Measurements from ENCODE around the gene STARD3NL. TPM values are rescaled to one million over a fixed set of nuclear protein-coding genes. Genes with fewer than 3 reads are reported as not detected.

STARD3NL gene
- total and polyA plus RNA-seq, 10 of the 15 experiments (the other 5 are each of a cell fraction or from before 2014, with no cell fraction given): 66.1 to 133 (median 85.7) TPM

DNA sequence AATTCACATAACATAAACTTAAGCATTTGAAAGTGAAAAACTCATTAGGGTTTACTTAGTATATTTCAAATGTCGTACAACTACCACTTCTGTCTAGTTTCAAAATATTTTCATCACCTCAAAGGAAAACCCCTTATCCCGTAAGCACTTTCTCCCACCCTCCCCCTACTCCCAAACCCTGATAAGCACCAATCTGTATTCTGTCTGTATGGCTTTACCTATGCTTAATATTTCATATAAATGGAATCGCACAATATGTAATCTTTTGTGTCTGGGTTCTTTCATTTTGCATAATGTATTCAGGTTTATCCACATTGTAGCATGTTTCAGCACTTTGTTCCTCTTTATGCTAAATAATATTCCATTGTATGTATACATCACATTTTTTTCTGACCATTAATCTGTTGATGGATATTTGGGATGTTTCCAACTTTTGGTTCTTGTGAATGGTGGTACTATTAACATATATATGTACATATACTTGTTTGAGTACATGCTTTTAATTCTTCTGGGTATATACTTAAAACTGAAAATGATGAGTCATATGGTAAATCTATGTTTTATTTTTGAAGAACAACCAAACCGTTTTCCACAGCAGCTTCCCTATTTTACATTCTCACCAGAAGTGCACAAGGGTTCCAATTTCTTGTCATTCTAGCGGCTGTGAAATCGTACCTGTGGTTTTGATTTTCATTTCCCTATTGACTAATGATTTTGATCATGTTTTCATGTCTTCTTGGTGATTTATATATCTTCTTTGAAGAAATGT lies 6.2 kb upstream of the STARD3NL start (continued):
- TF ChIP-seq STAT3 (IDR thresholded peaks at IDR 0.05; ENCODE audit: low read depth, low read length): 0 out of 2 replicates have a peak, but pooled peaks have one; percentile 59
- TF ChIP-seq NFIC (IDR thresholded peaks at IDR 0.05; ENCODE audit: low read depth, low read length): peak; percentile 97
- TF ChIP-seq SPI1 (IDR thresholded peaks at IDR 0.05; ENCODE audit: borderline replicate concordance, insufficient read depth, low read depth, low read length): peak; percentile 83
- TF ChIP-seq DPF2 (IDR thresholded peaks at IDR 0.05): peak; percentile 93
- TF ChIP-seq ETV6 (conservative IDR thresholded peaks at IDR 0.05 in 1 of 2, IDR thresholded peaks at IDR 0.05 in 1 of 2; ENCODE audit: borderline replicate concordance in 1 of 2, low read depth in 1 of 2): peak in 1 of 2 experiments; percentile 80; a peak in 2 of 4 replicates
- TF ChIP-seq SMARCA5 (IDR thresholded peaks at IDR 0.05): peak; percentile 82; the same call in 1 of the 2 replicates
- peak; percentile 94 for TF ChIP-seq BCL11A (IDR thresholded peaks at IDR 0.05; ENCODE audit: low read depth, low read length)
- peak; percentile 54; the same call in 1 of the 2 replicates for TF ChIP-seq PAX5 (IDR thresholded peaks at IDR 0.05; ENCODE audit: borderline replicate concordance, low read depth, low read length)
- TF ChIP-seq CREB1 (IDR thresholded peaks at IDR 0.05; ENCODE audit: low read depth): peak; percentile 34; the same call in 1 of the 2 replicates
- no peak for TF ChIP-seq NFXL1 (IDR thresholded peaks at IDR 0.05; ENCODE audit: borderline replicate concordance)
- TF ChIP-seq GABPA (IDR thresholded peaks at IDR 0.05; ENCODE audit: low read depth): 0 out of 2 replicates have a peak, but pooled peaks have one; percentile 23
- peak; percentile 32; the same call in 1 of the 2 replicates for TF ChIP-seq TCF7 (IDR thresholded peaks at IDR 0.05; ENCODE audit: borderline replicate concordance)
- TF ChIP-seq, protein P1, sequence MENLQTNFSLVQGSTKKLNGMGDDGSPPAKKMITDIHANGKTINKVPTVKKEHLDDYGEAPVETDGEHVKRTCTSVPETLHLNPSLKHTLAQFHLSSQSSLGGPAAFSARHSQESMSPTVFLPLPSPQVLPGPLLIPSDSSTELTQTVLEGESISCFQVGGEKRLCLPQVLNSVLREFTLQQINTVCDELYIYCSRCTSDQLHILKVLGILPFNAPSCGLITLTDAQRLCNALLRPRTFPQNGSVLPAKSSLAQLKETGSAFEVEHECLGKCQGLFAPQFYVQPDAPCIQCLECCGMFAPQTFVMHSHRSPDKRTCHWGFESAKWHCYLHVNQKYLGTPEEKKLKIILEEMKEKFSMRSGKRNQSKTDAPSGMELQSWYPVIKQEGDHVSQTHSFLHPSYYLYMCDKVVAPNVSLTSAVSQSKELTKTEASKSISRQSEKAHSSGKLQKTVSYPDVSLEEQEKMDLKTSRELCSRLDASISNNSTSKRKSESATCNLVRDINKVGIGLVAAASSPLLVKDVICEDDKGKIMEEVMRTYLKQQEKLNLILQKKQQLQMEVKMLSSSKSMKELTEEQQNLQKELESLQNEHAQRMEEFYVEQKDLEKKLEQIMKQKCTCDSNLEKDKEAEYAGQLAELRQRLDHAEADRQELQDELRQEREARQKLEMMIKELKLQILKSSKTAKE (IDR thresholded peaks at IDR 0.05; ENCODE audit: low read depth, poor library complexity, severe bottlenecking): peak; percentile 86
- TF ChIP-seq ZSCAN29 (IDR thresholded peaks at IDR 0.05): no peak
- TF ChIP-seq ZZZ3 (IDR thresholded peaks at IDR 0.05; ENCODE audit: control insufficient read depth, insufficient read length, low read depth): no peak
- TF ChIP-seq CBFB (IDR thresholded peaks at IDR 0.05; ENCODE audit: low read depth): peak; percentile 63; the same call in 1 of the 2 replicates
- TF ChIP-seq TCF12 (IDR thresholded peaks at IDR 0.05; ENCODE audit: low read depth, low read length): 0 out of 2 replicates have a peak, but pooled peaks have one; percentile 27
- TF ChIP-seq TCF3 (IDR thresholded peaks at IDR 0.05; ENCODE audit: borderline replicate concordance, insufficient read depth, low read depth, low read length): 0 out of 2 replicates have a peak, but pooled peaks have one; percentile 30
- TF ChIP-seq ZNF24 (IDR thresholded peaks at IDR 0.05): peak; percentile 54; the same call in 1 of the 2 replicates
- TF ChIP-seq, protein P2, sequence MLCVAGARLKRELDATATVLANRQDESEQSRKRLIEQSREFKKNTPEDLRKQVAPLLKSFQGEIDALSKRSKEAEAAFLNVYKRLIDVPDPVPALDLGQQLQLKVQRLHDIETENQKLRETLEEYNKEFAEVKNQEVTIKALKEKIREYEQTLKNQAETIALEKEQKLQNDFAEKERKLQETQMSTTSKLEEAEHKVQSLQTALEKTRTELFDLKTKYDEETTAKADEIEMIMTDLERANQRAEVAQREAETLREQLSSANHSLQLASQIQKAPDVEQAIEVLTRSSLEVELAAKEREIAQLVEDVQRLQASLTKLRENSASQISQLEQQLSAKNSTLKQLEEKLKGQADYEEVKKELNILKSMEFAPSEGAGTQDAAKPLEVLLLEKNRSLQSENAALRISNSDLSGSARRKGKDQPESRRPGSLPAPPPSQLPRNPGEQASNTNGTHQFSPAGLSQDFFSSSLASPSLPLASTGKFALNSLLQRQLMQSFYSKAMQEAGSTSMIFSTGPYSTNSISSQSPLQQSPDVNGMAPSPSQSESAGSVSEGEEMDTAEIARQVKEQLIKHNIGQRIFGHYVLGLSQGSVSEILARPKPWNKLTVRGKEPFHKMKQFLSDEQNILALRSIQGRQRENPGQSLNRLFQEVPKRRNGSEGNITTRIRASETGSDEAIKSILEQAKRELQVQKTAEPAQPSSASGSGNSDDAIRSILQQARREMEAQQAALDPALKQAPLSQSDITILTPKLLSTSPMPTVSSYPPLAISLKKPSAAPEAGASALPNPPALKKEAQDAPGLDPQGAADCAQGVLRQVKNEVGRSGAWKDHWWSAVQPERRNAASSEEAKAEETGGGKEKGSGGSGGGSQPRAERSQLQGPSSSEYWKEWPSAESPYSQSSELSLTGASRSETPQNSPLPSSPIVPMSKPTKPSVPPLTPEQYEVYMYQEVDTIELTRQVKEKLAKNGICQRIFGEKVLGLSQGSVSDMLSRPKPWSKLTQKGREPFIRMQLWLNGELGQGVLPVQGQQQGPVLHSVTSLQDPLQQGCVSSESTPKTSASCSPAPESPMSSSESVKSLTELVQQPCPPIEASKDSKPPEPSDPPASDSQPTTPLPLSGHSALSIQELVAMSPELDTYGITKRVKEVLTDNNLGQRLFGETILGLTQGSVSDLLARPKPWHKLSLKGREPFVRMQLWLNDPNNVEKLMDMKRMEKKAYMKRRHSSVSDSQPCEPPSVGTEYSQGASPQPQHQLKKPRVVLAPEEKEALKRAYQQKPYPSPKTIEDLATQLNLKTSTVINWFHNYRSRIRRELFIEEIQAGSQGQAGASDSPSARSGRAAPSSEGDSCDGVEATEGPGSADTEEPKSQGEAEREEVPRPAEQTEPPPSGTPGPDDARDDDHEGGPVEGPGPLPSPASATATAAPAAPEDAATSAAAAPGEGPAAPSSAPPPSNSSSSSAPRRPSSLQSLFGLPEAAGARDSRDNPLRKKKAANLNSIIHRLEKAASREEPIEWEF (IDR thresholded peaks at IDR 0.05; ENCODE audit: insufficient replicate concordance, low read depth, low read length): peak; percentile 83
- peak; percentile 55 for TF ChIP-seq RELA (IDR thresholded peaks at IDR 0.05; ENCODE audit: borderline replicate concordance, partially characterized antibody)
- TF ChIP-seq SMAD5 (IDR thresholded peaks at IDR 0.05; ENCODE audit: low read depth): no peak
- peak; percentile 79 for TF ChIP-seq MEF2A (IDR thresholded peaks at IDR 0.05; ENCODE audit: insufficient read depth, low read depth, low read length)
- no peak for TF ChIP-seq ESRRA (IDR thresholded peaks at IDR 0.05; ENCODE audit: low read length)
